Neural crest cell (in vitro differentiated cells): ENCODE data around the gene DHDDS. TPM values are rescaled to one million over a fixed set of nuclear protein-coding genes. Genes with fewer than 3 reads are reported as not detected.

Experiments used
- DNase-seq: peaks from one replicate; pipeline ENCODE4 v3.0.0; 2021; ENCODE audit warnings: low read depth, mixed read lengths, low spot score
- H3K27ac Mint-ChIP-seq: one replicate; pipeline ENCODE4 v1.8.0; 2021; ENCODE audit warnings: mild to moderate bottlenecking, mixed read lengths; ENCODE audit not compliant: unreplicated experiment
- H3K27me3 Mint-ChIP-seq: 2 replicates; pipeline ENCODE4 v1.8.0; 2021; ENCODE audit warnings: low read depth, mild to moderate bottlenecking, mixed read lengths
- H3K36me3 Mint-ChIP-seq: 2 replicates; pipeline ENCODE4 v1.8.0; 2021; ENCODE audit warnings: low read depth, mild to moderate bottlenecking, mixed read lengths
- H3K4me1 Mint-ChIP-seq: 2 replicates; pipeline ENCODE4 v1.8.0; 2021; ENCODE audit warnings: mixed read lengths
- H3K4me3 Mint-ChIP-seq: one replicate; pipeline ENCODE4 v1.8.0; 2021; ENCODE audit warnings: mild to moderate bottlenecking, mixed read lengths
- H3K9me3 Mint-ChIP-seq: 2 replicates; pipeline ENCODE4 v1.8.0; 2021; ENCODE audit warnings: mixed read lengths
- CTCF ChIP-seq: fragments of 200-600 bp; sonication (generic); conservative IDR thresholded peaks from 2 replicates; pipeline ENCODE4 v1.5.0; 2021; ENCODE audit warnings: antibody characterized with exemption, mild to moderate bottlenecking
- total RNA-seq: library from RNA; stranded (reverse); gene quantifications from 2 replicates; pipeline ENCODE4 v1.2.1, GENCODE V29; 2021

DHDDS gene
- total RNA-seq, 1 donor from 2014 or later = 40.1 TPM

GRCh38 chr1:26471498-26472319 is 39.6 kb downstream of the DHDDS start:
- peak overlapping the region; percentile 99 for H3K4me3 Mint-ChIP-seq
- peak; percentile 20 for TF ChIP-seq CTCF
- H3K27me3 Mint-ChIP-seq = peaks cover 12% of the 10 kb centered on the region
- peak; percentile 65 for DNase-seq
- peak overlapping the region; percentile 99 for H3K27ac Mint-ChIP-seq
- H3K4me1 Mint-ChIP-seq = peaks cover 70% of the 10 kb centered on the region
- H3K9me3 Mint-ChIP-seq = no peaks in the 10 kb centered on the region
- peaks cover 33% of the 10 kb centered on the region for H3K36me3 Mint-ChIP-seq

GRCh38 chr1:26472320-26472900 is 40.3 kb downstream of the DHDDS start, which contains the start of gene HMGN2:
Gene HMGN2 (plus strand): TSS chr1:26472440. CDS start chr1:26472613, 173 bp downstream.
- no peaks in the 10 kb centered on the region for H3K9me3 Mint-ChIP-seq
- DNase-seq = peak; percentile 84
- peaks cover 30% of the 10 kb centered on the region for H3K36me3 Mint-ChIP-seq
- peak within 1 kb of the TSS; percentile 99 for H3K27ac Mint-ChIP-seq
- peaks cover 12% of the 10 kb centered on the region for H3K27me3 Mint-ChIP-seq
- peak within 1 kb of the TSS; percentile 99 for H3K4me3 Mint-ChIP-seq
- TF ChIP-seq CTCF = no peak
- H3K4me1 Mint-ChIP-seq = peaks cover 71% of the 10 kb centered on the region

GRCh38 chr1:26472901-26473845 is 41.1 kb downstream of the DHDDS start:
- no peaks in the 10 kb centered on the region for H3K9me3 Mint-ChIP-seq
- H3K4me3 Mint-ChIP-seq = peak overlapping the region; percentile 96
- peaks cover 33% of the 10 kb centered on the region for H3K36me3 Mint-ChIP-seq
- peak overlapping the region; percentile 88 for H3K27ac Mint-ChIP-seq
- peak; percentile 83 for DNase-seq
- H3K27me3 Mint-ChIP-seq = peaks cover 16% of the 10 kb centered on the region
- TF ChIP-seq CTCF = no peak
- H3K4me1 Mint-ChIP-seq = peaks cover 72% of the 10 kb centered on the region

GRCh38 chr1:26474818-26475217 is 42.7 kb downstream of the DHDDS start:
- Mint-ChIP-seq H3K9me3 (no peaks in the 10 kb centered on the region), H3K36me3 (peaks cover 39% of the 10 kb centered on the region), H3K27ac (peak overlapping the region; percentile 62), H3K4me3 (peak overlapping the region; percentile 96), H3K4me1 (peaks cover 59% of the 10 kb centered on the region), H3K27me3 (peaks cover 16% of the 10 kb centered on the region)
- no peak for DNase-seq
- no peak for TF ChIP-seq CTCF

- no peak for DNase-seq
- peak overlapping the region; percentile 83 for H3K4me3 Mint-ChIP-seq
- peaks cover 16% of the 10 kb centered on the region for H3K27me3 Mint-ChIP-seq
- H3K27ac Mint-ChIP-seq = no peak overlapping the region
- H3K4me1 Mint-ChIP-seq = peaks cover 48% of the 10 kb centered on the region
- no peaks in the 10 kb centered on the region for H3K9me3 Mint-ChIP-seq
- TF ChIP-seq CTCF = no peak
- peaks cover 39% of the 10 kb centered on the region for H3K36me3 Mint-ChIP-seq
These were observed 43.9 kb downstream of the DHDDS start for GRCh38 chr1:26475989-26476388.
